HepG2 (cell line): ENCODE data around the gene ZNF771. TPM values are rescaled to one million over a fixed set of nuclear protein-coding genes. Genes with fewer than 3 reads are reported as not detected.

Experiments used
- BHLHE40 ChIP-seq: IDR thresholded peaks from 2 replicates; pipeline ENCODE4 v1.6.1; 2011; ENCODE audit warnings: low read length, improper control_type of control experiment
- BORCS8-MEF2B ChIP-seq: sonication (generic); formaldehyde crosslinking; IDR thresholded peaks from 2 replicates; pipeline ENCODE4 v1.8.0; 2022; ENCODE audit warnings: mild to moderate bottlenecking, missing genetic modification reagents
- FOSL2 ChIP-seq: sonication (generic); formaldehyde crosslinking; IDR thresholded peaks from 2 replicates; pipeline ENCODE4 v1.4.0; 2020; ENCODE audit warnings: missing genetic modification reagents
- HNF4A ChIP-seq: sonication (generic); formaldehyde crosslinking; IDR thresholded peaks from 2 replicates; pipeline ENCODE4 v1.4.0; 2020; ENCODE audit warnings: missing genetic modification reagents
- LCORL ChIP-seq, 2 experiments: fragments of 450-650 bp in 1 of 2; sonication (generic) in 1 of 2; formaldehyde crosslinking in 1 of 2; IDR thresholded peaks; 2 replicates each; pipeline versions ENCODE4 v1.5.0 to v1.6.1; 2017 to 2020; ENCODE audit warnings: antibody characterized with exemption in 1 of 2, missing genetic modification reagents in 1 of 2
- MED1 ChIP-seq: sonication (generic); formaldehyde crosslinking; IDR thresholded peaks from 2 replicates; pipeline ENCODE4 v1.4.0; 2020; ENCODE audit warnings: missing genetic modification reagents
- MEF2D ChIP-seq: sonication (generic); formaldehyde crosslinking; IDR thresholded peaks from 2 replicates; pipeline ENCODE4 v1.5.1; 2020; ENCODE audit warnings: mild to moderate bottlenecking, missing genetic modification reagents
- MNT ChIP-seq: fragments of 450-650 bp; IDR thresholded peaks from 2 replicates; pipeline ENCODE4 v1.6.1; 2016
- NFE2 ChIP-seq: sonication (generic); formaldehyde crosslinking; IDR thresholded peaks from 2 replicates; pipeline ENCODE4 v1.4.0; 2020; ENCODE audit warnings: missing genetic modification reagents
- NFIC ChIP-seq: IDR thresholded peaks from 2 replicates; pipeline ENCODE4 v1.6.1; 2012; ENCODE audit warnings: mild to moderate bottlenecking, low read length, inconsistent platforms
- RNF219 ChIP-seq: sonication (generic); formaldehyde crosslinking; IDR thresholded peaks from 2 replicates; pipeline ENCODE4 v1.5.0; 2020; ENCODE audit warnings: mild to moderate bottlenecking, missing genetic modification reagents
- SNAPC2 ChIP-seq: sonication (generic); formaldehyde crosslinking; IDR thresholded peaks from 2 replicates; pipeline ENCODE4 v1.8.1; 2022; ENCODE audit warnings: mild to moderate bottlenecking, missing genetic modification reagents
- ZBTB3 ChIP-seq: sonication (generic); formaldehyde crosslinking; IDR thresholded peaks from 2 replicates; pipeline ENCODE4 v1.4.0; 2020; ENCODE audit warnings: low read depth, mild to moderate bottlenecking, moderate library complexity, missing genetic modification reagents, borderline replicate concordance
- ZBTB37 ChIP-seq: sonication (generic); formaldehyde crosslinking; IDR thresholded peaks from 2 replicates; pipeline ENCODE4 v1.4.0; 2020; ENCODE audit warnings: mild to moderate bottlenecking, missing genetic modification reagents
- ZNF180 ChIP-seq: sonication (generic); formaldehyde crosslinking; IDR thresholded peaks from 2 replicates; pipeline ENCODE4 v1.4.0; 2020; ENCODE audit warnings: low read depth, missing genetic modification reagents, borderline replicate concordance
- ZNF207 ChIP-seq: fragments of 450-650 bp; IDR thresholded peaks from 2 replicates; pipeline ENCODE4 v1.6.1; 2016; ENCODE audit warnings: antibody characterized with exemption, borderline replicate concordance
- ZNF234 ChIP-seq: sonication (generic); formaldehyde crosslinking; conservative IDR thresholded peaks from 2 replicates; pipeline ENCODE4 v1.5.1; 2020; ENCODE audit warnings: mild to moderate bottlenecking, missing genetic modification reagents
- ZNF317 ChIP-seq: sonication (generic); formaldehyde crosslinking; IDR thresholded peaks from 2 replicates; pipeline ENCODE4 v1.5.0; 2020; ENCODE audit warnings: mild to moderate bottlenecking, missing genetic modification reagents
- ZNF589 ChIP-seq: sonication (generic); formaldehyde crosslinking; conservative IDR thresholded peaks from 2 replicates; pipeline ENCODE4 v1.8.0; 2022; ENCODE audit warnings: mild to moderate bottlenecking, moderate library complexity, missing genetic modification reagents
- ZNF678 ChIP-seq: sonication (generic); formaldehyde crosslinking; IDR thresholded peaks from 2 replicates; pipeline ENCODE4 v1.4.0; 2020; ENCODE audit warnings: mild to moderate bottlenecking, missing genetic modification reagents
- ZNF776 ChIP-seq: sonication (generic); formaldehyde crosslinking; IDR thresholded peaks from 2 replicates; pipeline ENCODE4 v1.4.0; 2020; ENCODE audit warnings: mild to moderate bottlenecking, missing genetic modification reagents
- polyA plus RNA-seq, 8 experiments: library from polyadenylated mRNA; depleted of rRNA in 3 of 8; stranded (reverse) in 7 of 8; unstranded in 1 of 8; fragments of >200 nt; fragmentation: Illumina TruSeq in 4 of 8; extraction: Trizol in 4 of 8; gene quantifications; 2 replicates each; pipeline versions ENCODE4 v1.2.1 to v1.2.3, GENCODE V29; 2011 to 2016; ENCODE audit warnings: low read depth in 4 of 8, missing spikeins in 1 of 8, mixed read lengths in 1 of 8; ENCODE audit not compliant: insufficient read depth in 1 of 8
- total RNA-seq, 5 experiments: library from RNA; depleted of rRNA; stranded (reverse); fragments of >200 nt; fragmentation: Illumina TruSeq; extraction: Trizol; gene quantifications; 2 replicates each; pipeline ENCODE4 v1.2.3, GENCODE V29; 2016; ENCODE audit warnings: low read depth in 1 of 5

The ZNF771 gene
- total and polyA plus RNA-seq, 2 of the 13 experiments (the other 11 are each of a cell fraction or from before 2014, with no cell fraction given), result 5.0 to 11.8 TPM

- TF ChIP-seq MEF2D (CRISPR knock-in tag) (peak; percentile 65; the same call in 1 of the 2 replicates), RNF219 (CRISPR knock-in tag) (no peak), LCORL (IDR thresholded peaks at IDR 0.05) (no peak), LCORL (CRISPR knock-in tag; IDR thresholded peaks at IDR 0.05) (peak; percentile 63; the same call in 1 of the 2 replicates), HNF4A (CRISPR knock-in tag) (no peak; the same call in 1 of the 2 replicates), ZNF589 (CRISPR knock-in tag) (no peak), ZNF776 (CRISPR knock-in tag) (peak; percentile 91; the same call in 1 of the 2 replicates), ZNF207 (no peak), SNAPC2 (CRISPR knock-in tag) (no peak; the same call in 1 of the 2 replicates), ZBTB37 (CRISPR knock-in tag) (no peak), ZNF317 (peak; percentile 71; the same call in 1 of the 2 replicates), ZNF234 (CRISPR knock-in tag) (no peak; the same call in 1 of the 2 replicates), MED1 (CRISPR knock-in tag) (peak; percentile 69), NFIC (no peak), BHLHE40 (no peak), ZNF180 (CRISPR knock-in tag) (no peak), MNT (no peak), NFE2 (CRISPR knock-in tag) (no peak), ZNF678 (CRISPR knock-in tag) (no peak), FOSL2 (CRISPR knock-in tag) (peak; percentile 40), ZBTB3 (peak; percentile 96), BORCS8-MEF2B (CRISPR knock-in tag) (peak; percentile 83; the same call in 1 of the 2 replicates)
These were observed 51.4 kb downstream of the ZNF771 start (continued) for GRCh38 chr16:30458561-30459394.
